ENCODE results near the gene HMX1. TPM values are rescaled to one million over a fixed set of nuclear protein-coding genes. Genes with fewer than 3 reads are reported as not detected.

Gene HMX1
- total RNA-seq, 1 donor from 2014 or later: not detected

DNA sequence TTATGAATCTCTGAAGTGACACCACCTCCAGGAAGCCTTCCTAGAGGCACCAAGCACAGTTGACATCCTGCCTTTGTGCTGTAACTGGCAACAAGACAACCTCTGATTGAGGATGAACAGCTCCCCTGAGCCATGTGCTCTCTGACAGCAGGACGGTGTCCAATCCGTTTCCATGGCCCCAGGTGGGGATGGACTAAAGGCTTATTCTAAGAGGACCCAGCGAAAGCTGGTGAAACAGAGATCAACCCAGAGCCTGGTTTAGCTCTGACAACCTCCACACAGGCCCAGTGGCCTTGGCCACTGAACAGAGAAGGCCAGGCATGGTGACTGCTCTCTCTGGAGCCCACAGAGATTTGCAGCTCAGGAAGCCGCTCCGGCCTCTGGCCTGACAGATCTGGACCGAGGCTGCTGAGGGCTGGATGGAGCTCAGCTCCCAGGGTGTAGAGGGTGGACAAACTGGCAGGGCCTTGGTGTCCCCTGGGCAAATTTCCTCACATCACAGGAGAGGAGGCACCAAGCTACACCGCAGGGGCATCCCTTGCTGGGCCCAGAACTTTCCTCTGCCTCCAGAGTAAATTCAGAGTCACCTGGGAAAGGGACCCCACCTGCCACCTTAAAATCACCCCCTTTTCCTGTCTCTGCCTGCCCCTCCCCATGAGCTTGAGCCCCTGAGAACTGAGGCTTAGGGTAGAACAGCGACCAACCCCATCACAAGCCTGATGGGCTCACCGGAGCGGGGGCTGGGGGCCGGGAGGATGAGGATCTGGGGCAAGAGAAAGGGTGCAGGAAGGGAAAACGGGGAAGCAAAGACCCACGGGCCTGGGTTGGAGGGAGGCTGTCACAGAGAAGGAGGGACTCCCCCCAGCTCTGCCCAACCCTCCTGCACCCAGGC is 40.2 kb downstream of the HMX1 start:
- TF ChIP-seq, protein P1, sequence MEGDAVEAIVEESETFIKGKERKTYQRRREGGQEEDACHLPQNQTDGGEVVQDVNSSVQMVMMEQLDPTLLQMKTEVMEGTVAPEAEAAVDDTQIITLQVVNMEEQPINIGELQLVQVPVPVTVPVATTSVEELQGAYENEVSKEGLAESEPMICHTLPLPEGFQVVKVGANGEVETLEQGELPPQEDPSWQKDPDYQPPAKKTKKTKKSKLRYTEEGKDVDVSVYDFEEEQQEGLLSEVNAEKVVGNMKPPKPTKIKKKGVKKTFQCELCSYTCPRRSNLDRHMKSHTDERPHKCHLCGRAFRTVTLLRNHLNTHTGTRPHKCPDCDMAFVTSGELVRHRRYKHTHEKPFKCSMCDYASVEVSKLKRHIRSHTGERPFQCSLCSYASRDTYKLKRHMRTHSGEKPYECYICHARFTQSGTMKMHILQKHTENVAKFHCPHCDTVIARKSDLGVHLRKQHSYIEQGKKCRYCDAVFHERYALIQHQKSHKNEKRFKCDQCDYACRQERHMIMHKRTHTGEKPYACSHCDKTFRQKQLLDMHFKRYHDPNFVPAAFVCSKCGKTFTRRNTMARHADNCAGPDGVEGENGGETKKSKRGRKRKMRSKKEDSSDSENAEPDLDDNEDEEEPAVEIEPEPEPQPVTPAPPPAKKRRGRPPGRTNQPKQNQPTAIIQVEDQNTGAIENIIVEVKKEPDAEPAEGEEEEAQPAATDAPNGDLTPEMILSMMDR (IDR thresholded peaks at IDR 0.05; ENCODE audit: insufficient read depth, low read length, poor library complexity, severe bottlenecking): no peak
- Histone ChIP-seq H3K36me3 (ENCODE audit: control insufficient read depth, insufficient read depth, low read length) (no peaks in the 10 kb centered on the region), H3K27me3 (ENCODE audit: control insufficient read depth, insufficient read depth, low read length) (peaks cover 2% of the 10 kb centered on the region), H3K4me3 (ENCODE audit: low read depth, low read length) (no peak overlapping the region)
- DNase-seq (ENCODE audit: low read depth): no peak

DNA sequence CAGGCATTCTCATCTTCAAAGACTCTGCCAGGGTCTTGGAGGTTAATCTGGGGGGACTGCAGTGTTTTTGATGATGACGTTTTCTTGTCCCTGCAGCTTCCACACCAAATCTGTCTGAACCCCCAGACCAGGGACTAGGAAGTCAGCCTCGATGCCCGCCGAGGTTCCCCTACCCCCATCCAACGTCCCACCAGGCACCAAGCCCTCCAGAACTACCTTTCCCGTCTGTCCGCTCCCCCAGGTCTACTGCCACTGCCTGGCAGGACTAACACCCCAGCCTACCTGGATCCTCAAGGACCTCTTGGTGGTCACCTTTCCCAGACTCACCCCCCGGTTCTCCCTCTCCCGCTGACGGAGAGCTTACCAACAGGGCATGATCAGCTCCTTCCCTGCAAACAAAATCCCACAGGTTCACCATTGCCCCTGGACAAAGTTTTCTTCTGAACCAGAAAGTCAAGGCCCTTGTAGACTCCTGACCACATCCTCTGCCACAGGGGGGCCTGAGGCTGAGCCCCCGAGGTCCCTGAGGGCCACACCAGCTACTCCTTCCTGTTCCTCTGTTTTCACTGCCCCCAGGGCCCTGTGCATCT is 40.9 kb downstream of the HMX1 start:
- Histone ChIP-seq H3K27me3 (ENCODE audit: control insufficient read depth, insufficient read depth, low read length) (peaks cover 2% of the 10 kb centered on the region), H3K36me3 (ENCODE audit: control insufficient read depth, insufficient read depth, low read length) (no peaks in the 10 kb centered on the region), H3K4me3 (ENCODE audit: low read depth, low read length) (no peak overlapping the region)
- no peak for DNase-seq (ENCODE audit: low read depth)
- TF ChIP-seq, protein P1 (IDR thresholded peaks at IDR 0.05; ENCODE audit: insufficient read depth, low read length, poor library complexity, severe bottlenecking): no peak

DNA sequence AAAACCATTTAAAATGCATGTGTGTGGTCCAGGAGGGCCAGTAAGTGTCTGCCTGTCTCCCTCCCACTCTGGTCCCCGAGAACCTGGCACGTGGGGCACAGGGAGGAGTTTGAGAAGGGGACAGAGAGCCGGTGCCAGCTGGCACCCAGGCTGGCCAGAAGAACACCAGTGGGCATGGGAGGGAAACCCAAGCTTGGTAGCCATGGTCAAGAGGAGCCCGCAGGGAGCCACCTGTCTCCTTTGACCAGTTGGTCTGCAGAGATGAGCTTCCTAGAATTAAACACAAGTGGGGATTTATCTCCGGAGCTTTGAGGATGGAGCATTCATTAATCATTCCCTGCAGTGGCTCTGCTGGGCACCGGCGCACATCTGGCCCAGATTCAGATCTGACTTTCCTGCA is 41.6 kb downstream of the HMX1 start:
- Histone ChIP-seq H3K4me3 (ENCODE audit: low read depth, low read length) (no peak overlapping the region), H3K36me3 (ENCODE audit: control insufficient read depth, insufficient read depth, low read length) (no peaks in the 10 kb centered on the region), H3K27me3 (ENCODE audit: control insufficient read depth, insufficient read depth, low read length) (peaks cover 2% of the 10 kb centered on the region)
- TF ChIP-seq, protein P1 (IDR thresholded peaks at IDR 0.05; ENCODE audit: insufficient read depth, low read length, poor library complexity, severe bottlenecking): no peak
- DNase-seq (ENCODE audit: low read depth): no peak

DNA sequence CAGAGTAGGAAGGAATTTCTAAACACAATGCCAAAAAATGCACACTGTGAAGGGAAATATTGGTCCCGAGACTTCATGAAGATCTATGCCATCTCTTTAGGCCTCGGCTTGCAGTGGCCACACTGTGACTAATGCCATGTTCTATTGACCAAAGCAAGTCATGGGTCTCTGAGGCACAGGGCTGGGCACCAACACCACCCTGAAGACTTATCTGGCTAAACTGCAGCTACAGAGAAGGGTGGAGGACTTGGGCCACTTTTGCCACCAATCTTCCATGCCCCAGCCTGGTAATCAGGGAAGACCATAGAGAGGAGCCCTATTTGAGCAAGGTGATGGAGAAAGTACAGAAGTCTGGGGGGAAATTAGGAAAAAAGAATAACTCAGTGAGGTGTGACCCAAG is 42.1 kb downstream of the HMX1 start:
- peaks cover 2% of the 10 kb centered on the region for H3K27me3 ChIP-seq (ENCODE audit: control insufficient read depth, insufficient read depth, low read length)
- H3K4me3 ChIP-seq (ENCODE audit: low read depth, low read length): no peak overlapping the region
- DNase-seq (ENCODE audit: low read depth): no peak
- H3K36me3 ChIP-seq (ENCODE audit: control insufficient read depth, insufficient read depth, low read length): no peaks in the 10 kb centered on the region
- TF ChIP-seq, protein P1 (IDR thresholded peaks at IDR 0.05; ENCODE audit: insufficient read depth, low read length, poor library complexity, severe bottlenecking): no peak

DNA sequence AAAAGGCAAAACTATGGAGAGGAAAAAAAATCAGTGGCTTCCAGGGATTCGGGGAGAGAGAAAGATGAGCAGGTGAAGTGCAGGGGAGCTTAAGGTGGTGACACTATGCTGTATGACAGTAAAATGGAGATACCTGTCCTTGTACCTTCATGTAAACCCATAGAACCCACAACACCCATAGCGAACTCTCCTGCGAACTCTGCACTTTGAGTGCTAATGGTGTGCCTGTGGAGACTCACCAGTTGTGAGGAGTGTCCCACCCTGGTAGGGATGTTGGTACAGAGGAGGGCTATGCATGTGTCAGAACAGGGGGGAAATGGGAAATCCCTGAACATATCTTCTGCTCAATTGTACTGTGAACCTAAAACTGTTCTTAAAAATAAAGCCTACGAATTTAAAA is 42.8 kb downstream of the HMX1 start:
- H3K36me3 ChIP-seq (ENCODE audit: control insufficient read depth, insufficient read depth, low read length): no peaks in the 10 kb centered on the region
- peaks cover 2% of the 10 kb centered on the region for H3K27me3 ChIP-seq (ENCODE audit: control insufficient read depth, insufficient read depth, low read length)
- no peak overlapping the region for H3K4me3 ChIP-seq (ENCODE audit: low read depth, low read length)
- DNase-seq (ENCODE audit: low read depth): no peak
- TF ChIP-seq, protein P1 (IDR thresholded peaks at IDR 0.05; ENCODE audit: insufficient read depth, low read length, poor library complexity, severe bottlenecking): no peak
